SJCRH30 (cell line): ENCODE data around the gene RAB3B. TPM values are rescaled to one million over a fixed set of nuclear protein-coding genes. Genes with fewer than 3 reads are reported as not detected.

ENCODE experiments used
- DNase-seq, 2 experiments: peaks; one replicate each; pipeline ENCODE4 v3.0.0-alpha.2; 2015 to 2020
- H3K27ac ChIP-seq: fragments of 250-450 bp; sonication (Bioruptor Pico); 2 replicates; pipeline ENCODE4 v1.5.1; 2020; ENCODE audit warnings: mild to moderate bottlenecking, moderate library complexity
- H3K27me3 ChIP-seq: fragments of 250-450 bp; sonication (Bioruptor Pico); 2 replicates; pipeline ENCODE4 v1.5.1; 2020; ENCODE audit warnings: mild to moderate bottlenecking, moderate library complexity
- H3K36me3 ChIP-seq: fragments of 250-450 bp; sonication (Bioruptor Pico); 2 replicates; pipeline ENCODE4 v1.5.1; 2020; ENCODE audit warnings: mild to moderate bottlenecking, moderate library complexity
- H3K4me1 ChIP-seq: fragments of 250-450 bp; sonication (Bioruptor Pico); 2 replicates; pipeline ENCODE4 v1.5.1; 2020; ENCODE audit warnings: mild to moderate bottlenecking, moderate library complexity
- H3K4me3 ChIP-seq: fragments of 250-450 bp; sonication (Bioruptor Pico); 2 replicates; pipeline ENCODE4 v1.5.1; 2020; ENCODE audit warnings: mild to moderate bottlenecking, moderate library complexity
- H3K9me3 ChIP-seq: fragments of 250-450 bp; sonication (Bioruptor Pico); replicated peaks from 2 replicates; pipeline ENCODE4 v1.5.1; 2020; ENCODE audit warnings: mild to moderate bottlenecking, moderate library complexity
- total RNA-seq: library from RNA; depleted of rRNA; stranded (reverse); fragments of >200 nt; shearing (Covaris generic); gene quantifications from 2 replicates; pipeline ENCODE4 v1.2.3, GENCODE V29; 2014; rRNA removed

The RAB3B gene
- total RNA-seq, 1 experiment from 2014 or later: 0.67 TPM

DNA sequence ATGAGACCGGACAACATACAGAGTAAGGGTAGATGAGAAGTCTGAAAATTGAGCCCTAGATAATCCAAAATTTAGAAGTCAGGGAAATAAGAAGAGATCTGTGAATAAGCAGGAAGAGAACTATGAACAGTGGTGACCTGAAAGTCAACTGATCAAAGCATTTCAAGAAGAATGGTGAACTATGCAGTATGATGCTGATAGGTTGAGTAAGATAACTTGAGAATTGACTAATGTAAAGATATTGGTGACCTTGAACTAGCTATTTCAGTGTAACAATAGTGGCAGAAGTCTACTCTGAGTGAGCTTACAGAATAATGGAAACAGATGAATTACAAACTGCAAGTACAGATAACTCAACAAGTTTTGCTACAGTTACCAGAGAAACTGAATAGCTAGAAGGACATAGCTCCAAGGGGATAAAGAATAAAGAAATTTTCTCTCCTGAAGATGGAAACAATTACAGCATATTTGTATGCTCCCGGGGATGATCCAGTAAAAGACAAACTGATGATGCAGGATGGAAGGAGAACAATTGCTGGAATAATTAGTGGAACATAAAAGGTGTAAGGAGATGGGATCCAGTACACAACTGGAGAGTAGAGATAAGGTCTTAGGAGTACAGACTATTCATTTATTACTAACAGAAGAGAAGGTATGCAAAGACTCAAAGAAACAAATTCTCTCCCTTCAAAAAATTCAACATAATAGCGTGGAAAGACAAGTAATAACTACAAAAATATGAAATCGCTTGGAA, 122.8 kb downstream of the RAB3B start:
- Histone ChIP-seq H3K27me3 (no peaks in the 10 kb centered on the region), H3K4me3 (no peak overlapping the region), H3K4me1 (no peaks in the 10 kb centered on the region), H3K27ac (no peak overlapping the region), H3K9me3 (no peaks in the 10 kb centered on the region), H3K36me3 (no peaks in the 10 kb centered on the region; the same call in 1 of the 2 replicates)
- DNase-seq: no peak

DNA sequence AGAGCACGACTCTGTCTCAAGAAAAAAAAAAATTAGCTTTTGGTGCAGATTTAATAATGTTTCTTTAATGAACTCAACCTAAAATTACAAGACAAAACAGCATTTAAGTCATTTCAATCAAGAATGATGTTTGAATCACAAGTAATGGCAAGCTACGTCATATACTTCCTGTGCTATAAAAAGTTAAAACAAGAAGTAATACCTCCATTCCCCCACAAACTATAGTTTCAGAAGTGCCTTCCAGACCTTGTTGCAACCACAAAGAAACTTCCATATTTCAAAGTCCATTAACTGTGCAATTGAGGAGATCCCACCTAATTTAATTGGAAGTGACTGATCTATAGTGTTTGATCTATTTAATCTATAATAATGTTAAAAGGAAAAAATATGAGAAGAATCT, 127.1 kb downstream of the RAB3B start:
- H3K27ac ChIP-seq: no peak overlapping the region
- no peaks in the 10 kb centered on the region for H3K27me3 ChIP-seq
- no peak overlapping the region for H3K4me3 ChIP-seq
- no peak for DNase-seq
- no peaks in the 10 kb centered on the region for H3K9me3 ChIP-seq
- H3K36me3 ChIP-seq: no peaks in the 10 kb centered on the region; the same call in 1 of the 2 replicates
- no peaks in the 10 kb centered on the region for H3K4me1 ChIP-seq

GRCh38 chr1:51861669-51862068, 128.8 kb downstream of the RAB3B start:
- DNase-seq: no peak
- Histone ChIP-seq H3K4me3 (no peak overlapping the region), H3K9me3 (no peaks in the 10 kb centered on the region), H3K27me3 (no peaks in the 10 kb centered on the region), H3K36me3 (no peaks in the 10 kb centered on the region; the same call in 1 of the 2 replicates), H3K4me1 (no peaks in the 10 kb centered on the region), H3K27ac (no peak overlapping the region)

GRCh38 chr1:51859735-51860134, 130.8 kb downstream of the RAB3B start:
- Histone ChIP-seq H3K36me3 (peaks cover 3% of the 10 kb centered on the region; the same call in 1 of the 2 replicates), H3K27me3 (no peaks in the 10 kb centered on the region), H3K4me3 (no peak overlapping the region), H3K4me1 (no peaks in the 10 kb centered on the region), H3K27ac (no peak overlapping the region), H3K9me3 (no peaks in the 10 kb centered on the region)
- DNase-seq: no peak

GRCh38 chr1:51859333-51859732, 131.2 kb downstream of the RAB3B start:
- Histone ChIP-seq H3K27ac (no peak overlapping the region), H3K4me1 (no peaks in the 10 kb centered on the region), H3K4me3 (no peak overlapping the region), H3K36me3 (peaks cover 3% of the 10 kb centered on the region; the same call in 1 of the 2 replicates), H3K9me3 (no peaks in the 10 kb centered on the region), H3K27me3 (no peaks in the 10 kb centered on the region)
- no peak for DNase-seq

- Histone ChIP-seq H3K9me3 (no peaks in the 10 kb centered on the region), H3K4me1 (no peaks in the 10 kb centered on the region), H3K27ac (no peak overlapping the region), H3K4me3 (no peak overlapping the region), H3K27me3 (no peaks in the 10 kb centered on the region), H3K36me3 (peaks cover 3% of the 10 kb centered on the region; the same call in 1 of the 2 replicates)
- DNase-seq: no peak
These were observed 131.6 kb downstream of the RAB3B start for GRCh38 chr1:51858892-51859291.

Other genes with a start within 250 kb of the RAB3B start
- gene NRDC, start 112.0 kb downstream of the RAB3B start, total RNA-seq: 86.2 and 94.6 TPM in 2 replicates
- 14.3 and 15.1 TPM in 2 replicates for gene KTI12, start 43.1 kb upstream of the RAB3B start, total RNA-seq
- gene TXNDC12, start 64.5 kb upstream of the RAB3B start, total RNA-seq: 32.1 and 37.0 TPM in 2 replicates
- gene BTF3L4, start 65.6 kb upstream of the RAB3B start, total RNA-seq: 105 and 123 TPM in 2 replicates
- 26.1 and 27.5 TPM in 2 replicates for gene ZFYVE9, start 151.4 kb upstream of the RAB3B start, total RNA-seq